ENCODE measurements around the gene DNAI1. TPM values are rescaled to one million over a fixed set of nuclear protein-coding genes. Genes with fewer than 3 reads are reported as not detected.

Gene DNAI1
- total and polyA plus RNA-seq, 10 donors: not detected

- TF ChIP-seq POLR2A (IDR thresholded peaks at IDR 0.05): no peak
- Histone ChIP-seq H3K9me3 (no peaks in the 10 kb centered on the region), H3K36me3 (peaks cover 0 to 8% (median 0%) of the 10 kb centered on the region in 6 donors), H3K4me3 (no peak overlapping the region), H3K4me1 (peaks cover 0 to 41% (median 8%) of the 10 kb centered on the region in 6 donors), H3K27ac (no peak overlapping the region), H3K27me3 (replicated peaks in 1 of 7) (peaks cover 0 to 22% (median 6%) of the 10 kb centered on the region in 7 donors)
- intact Hi-C loops (cut with DNase I; ENCODE audit: low total_unique reads): no loop called here
- peak; percentile 62 for DNase-seq
- 76 to 85% (median 81%) methylated on average over 20 of the region's 20 CpGs for WGBS, 5 donors
Observed at GRCh38 chr9:34551751-34552605, 93.4 kb downstream of the DNAI1 start.

GRCh38 chr9:34552606-34552981, 94.0 kb downstream of the DNAI1 start:
- 74 to 87% (median 82%) methylated on average over 13 of the region's 13 CpGs for WGBS, 5 donors
- peaks cover 0 to 35% (median 5%) of the 10 kb centered on the region in 6 donors for H3K4me1 ChIP-seq
- peak; percentile 54 for DNase-seq
- intact Hi-C loops (cut with DNase I; ENCODE audit: low total_unique reads): no loop called here
- no peak overlapping the region for H3K27ac ChIP-seq
- H3K4me3 ChIP-seq: no peak overlapping the region
- TF ChIP-seq CTCF (IDR thresholded peaks at IDR 0.05 in 8 of 11, conservative IDR thresholded peaks at IDR 0.05 in 3 of 11) (no peak), POLR2A (IDR thresholded peaks at IDR 0.05) (no peak), POLR2AphosphoS5 (IDR thresholded peaks at IDR 0.05) (no peak)
- H3K9me3 ChIP-seq: no peaks in the 10 kb centered on the region
- peaks cover 0 to 8% (median 0%) of the 10 kb centered on the region in 6 donors for H3K36me3 ChIP-seq
- peaks cover 0 to 18% (median 6%) of the 10 kb centered on the region in 7 donors for H3K27me3 ChIP-seq (replicated peaks in 1 of 7)

- Histone ChIP-seq H3K4me1 (peaks cover 0 to 32% (median 4%) of the 10 kb centered on the region in 6 donors), H3K27ac (no peak overlapping the region), H3K36me3 (peaks cover 0 to 8% (median 0%) of the 10 kb centered on the region in 6 donors), H3K4me3 (no peak overlapping the region), H3K9me3 (no peaks in the 10 kb centered on the region), H3K27me3 (replicated peaks in 1 of 7) (peaks cover 0 to 18% (median 3%) of the 10 kb centered on the region in 7 donors)
- intact Hi-C loops (cut with DNase I; ENCODE audit: low total_unique reads): no loop called here
- DNase-seq: peak; percentile 63
- WGBS, 5 donors: 72 to 97% (median 81%) methylated on average over 2 of the region's 2 CpGs
- TF ChIP-seq POLR2A (IDR thresholded peaks at IDR 0.05) (no peak), POLR2AphosphoS5 (IDR thresholded peaks at IDR 0.05) (no peak), CTCF (IDR thresholded peaks at IDR 0.05 in 8 of 11, conservative IDR thresholded peaks at IDR 0.05 in 3 of 11) (no peak)
Observed at GRCh38 chr9:34552986-34553385, 94.4 kb downstream of the DNAI1 start.

GRCh38 chr9:34553511-34554021, 95.0 kb downstream of the DNAI1 start:
- Histone ChIP-seq H3K4me1 (peaks cover 0 to 36% (median 7%) of the 10 kb centered on the region in 6 donors), H3K36me3 (peaks cover 0 to 8% (median 0%) of the 10 kb centered on the region in 6 donors), H3K27me3 (replicated peaks in 1 of 7) (peaks cover 0 to 20% (median 0%) of the 10 kb centered on the region in 7 donors), H3K4me3 (no peak overlapping the region), H3K9me3 (no peaks in the 10 kb centered on the region), H3K27ac (no peak overlapping the region)
- peak; percentile 64 for DNase-seq
- intact Hi-C loops (cut with DNase I; ENCODE audit: low total_unique reads): no loop called here
- TF ChIP-seq POLR2AphosphoS5 (IDR thresholded peaks at IDR 0.05) (peak in 1 of 3 donors; percentile 23), POLR2A (IDR thresholded peaks at IDR 0.05) (no peak)
- 74 to 86% (median 85%) methylated on average over 17 to 18 of the region's 18 CpGs for whole genome bisulfite sequencing, 5 donors
